Endodermal cell (in vitro differentiated cells): ENCODE results near the gene ZNF837. TPM values are rescaled to one million over a fixed set of nuclear protein-coding genes. Genes with fewer than 3 reads are reported as not detected.

ENCODE experiments used
- DNase-seq: peaks from one replicate; pipeline ENCODE4 v3.0.0-alpha.2; 2017
- H3K27ac ChIP-seq: 2 replicates; pipeline ENCODE4 v1.5.1; 2013; ENCODE audit warnings: mild to moderate bottlenecking, low read depth, low read length, moderate library complexity
- H3K27me3 ChIP-seq: 2 replicates; pipeline ENCODE4 v1.6.1; 2013; ENCODE audit warnings: mild to moderate bottlenecking, low read length, moderate library complexity; ENCODE audit not compliant: insufficient read depth, control insufficient read depth, poor library complexity, severe bottlenecking
- H3K36me3 ChIP-seq: 2 replicates; pipeline ENCODE4 v1.7.0; 2013; ENCODE audit warnings: mild to moderate bottlenecking, low read length, moderate library complexity; ENCODE audit not compliant: control insufficient read depth, insufficient read depth
- H3K4me1 ChIP-seq: one replicate; pipeline ENCODE4 v1.7.0; 2013; ENCODE audit warnings: low read length; ENCODE audit not compliant: control insufficient read depth, insufficient read depth
- H3K4me3 ChIP-seq: 2 replicates; pipeline ENCODE4 v1.5.1; 2013; ENCODE audit warnings: mild to moderate bottlenecking, low read length, moderate library complexity
- H3K9ac ChIP-seq: 2 replicates; pipeline ENCODE4 v1.6.1; 2013; ENCODE audit warnings: mild to moderate bottlenecking, low read length, moderate library complexity; ENCODE audit not compliant: poor library complexity, severe bottlenecking; ENCODE audit errors: extremely low read depth
- H3K9me3 ChIP-seq: 2 replicates; pipeline ENCODE4 v1.6.1; 2013; ENCODE audit warnings: mild to moderate bottlenecking, low read length, moderate library complexity; ENCODE audit not compliant: control insufficient read depth
- H3K27ac Mint-ChIP-seq: 2 replicates; pipeline ENCODE4 v1.8.0; 2020; ENCODE audit warnings: mixed read lengths
- H3K27me3 Mint-ChIP-seq: 2 replicates; pipeline ENCODE4 v1.8.0; 2021; ENCODE audit warnings: mild to moderate bottlenecking, mixed read lengths; ENCODE audit not compliant: insufficient read depth
- H3K36me3 Mint-ChIP-seq: 2 replicates; pipeline ENCODE4 v1.8.0; 2020; ENCODE audit warnings: low read depth, mixed read lengths
- H3K4me1 Mint-ChIP-seq: 2 replicates; pipeline ENCODE4 v1.8.0; 2020; ENCODE audit warnings: mixed read lengths
- H3K4me3 Mint-ChIP-seq: 2 replicates; pipeline ENCODE4 v1.8.0; 2020; ENCODE audit warnings: mild to moderate bottlenecking, moderate library complexity, mixed read lengths
- H3K9me3 Mint-ChIP-seq: 2 replicates; pipeline ENCODE4 v1.8.0; 2020; ENCODE audit warnings: mild to moderate bottlenecking, mixed read lengths
- CTCF ChIP-seq: fragments of 200-600 bp; sonication (generic); conservative IDR thresholded peaks from 2 replicates; pipeline ENCODE4 v1.5.0; 2021; ENCODE audit warnings: antibody characterized with exemption, mild to moderate bottlenecking
- WGBS, 2 experiments: methylation state at CpG; one replicate each; pipeline versions ENCODE4 v1.1.5 to v1.1.7; 2013; ENCODE audit warnings: missing lambda C conversion rate in 2 of 2, mixed read lengths in 1 of 2; ENCODE audit not compliant: insufficient coverage in 1 of 2, insufficient read length in 1 of 2; 5-methylcytosine and 5-hydroxymethylcytosine counted together
- total RNA-seq, 2 donors: library from RNA; stranded (reverse); fragmentation: NEBNext Ultra II Directional in 1 of 2; extraction: Animal tissue kit (Norgen Biotek cat#: 25700) in 1 of 2; gene quantifications; 2 replicates in 1 of 2; 3 replicates in 1 of 2; pipeline ENCODE4 v1.2.1, GENCODE V29; 2021

Gene ZNF837
- total RNA-seq, 2 donors from 2014 or later: 3.1 to 3.8 TPM

- no peak overlapping the region for H3K27ac Mint-ChIP-seq
- H3K9me3 Mint-ChIP-seq: no peaks in the 10 kb centered on the region
- DNase-seq: peak; percentile 47
- peaks cover 14% of the 10 kb centered on the region for H3K4me1 Mint-ChIP-seq
- H3K4me3 Mint-ChIP-seq: no peak overlapping the region
- H3K36me3 Mint-ChIP-seq: peaks cover 50% of the 10 kb centered on the region
- Histone ChIP-seq H3K9me3 (no peaks in the 10 kb centered on the region), H3K27ac (no peak overlapping the region), H3K9ac (no peak overlapping the region), H3K27me3 (no peaks in the 10 kb centered on the region), H3K4me1 (peaks cover 8% of the 10 kb centered on the region), H3K36me3 (peaks cover 66% of the 10 kb centered on the region), H3K4me3 (no peak overlapping the region)
- TF ChIP-seq CTCF: no peak
- WGBS, 2 experiments: 95% methylated on average over 15 to 26 of the region's 26 CpGs
- peaks cover 30% of the 10 kb centered on the region for H3K27me3 Mint-ChIP-seq
These were observed 12.3 kb upstream of the ZNF837 start for GRCh38 chr19:58392945-58393724.

GRCh38 chr19:58388175-58388526 lies 7.3 kb upstream of the ZNF837 start:
- Mint-ChIP-seq H3K9me3 (no peaks in the 10 kb centered on the region), H3K27me3 (no peaks in the 10 kb centered on the region), H3K27ac (peak overlapping the region; percentile 97), H3K4me3 (peak overlapping the region; percentile 96), H3K36me3 (peaks cover 36% of the 10 kb centered on the region), H3K4me1 (peaks cover 18% of the 10 kb centered on the region)
- peaks cover 13% of the 10 kb centered on the region for H3K4me1 ChIP-seq
- H3K27ac ChIP-seq: no peak overlapping the region
- peak overlapping the region; percentile 91 for H3K9ac ChIP-seq
- WGBS, 2 experiments: 80 to 87% methylated on average over 1 to 3 of the region's 3 CpGs
- no peaks in the 10 kb centered on the region for H3K27me3 ChIP-seq
- DNase-seq: no peak
- peaks cover 48% of the 10 kb centered on the region for H3K36me3 ChIP-seq
- no peak for TF ChIP-seq CTCF
- H3K4me3 ChIP-seq: peak overlapping the region; percentile 99
- H3K9me3 ChIP-seq: no peaks in the 10 kb centered on the region

- peak overlapping the region; percentile 8 for H3K27ac ChIP-seq
- no peaks in the 10 kb centered on the region for H3K27me3 ChIP-seq
- H3K4me1 Mint-ChIP-seq: peaks cover 18% of the 10 kb centered on the region
- peak overlapping the region; percentile 99 for H3K4me3 ChIP-seq
- no peaks in the 10 kb centered on the region for H3K27me3 Mint-ChIP-seq
- H3K9ac ChIP-seq: peak overlapping the region; percentile 91
- H3K36me3 Mint-ChIP-seq: peaks cover 31% of the 10 kb centered on the region
- peaks cover 42% of the 10 kb centered on the region for H3K36me3 ChIP-seq
- no peaks in the 10 kb centered on the region for H3K9me3 ChIP-seq
- H3K27ac Mint-ChIP-seq: peak overlapping the region; percentile 97
- WGBS, 2 experiments: 9 to 10% methylated on average over 21 to 39 of the region's 39 CpGs
- no peak for TF ChIP-seq CTCF
- H3K9me3 Mint-ChIP-seq: no peaks in the 10 kb centered on the region
- peak; percentile 58 for DNase-seq
- H3K4me3 Mint-ChIP-seq: peak overlapping the region; percentile 96
- H3K4me1 ChIP-seq: peaks cover 13% of the 10 kb centered on the region
These were observed 6.7 kb upstream of the ZNF837 start for GRCh38 chr19:58387338-58388174.
